Spleen (tissue), 11 donors: Measurements from ENCODE around the gene NKTR. TPM values are rescaled to one million over a fixed set of nuclear protein-coding genes. Genes with fewer than 3 reads are reported as not detected.

Source experiments
- DNase-seq: peaks from one replicate; pipeline ENCODE4 v3.0.0-alpha.2; 2020
- H3K27ac ChIP-seq, 8 donors: fragments of 200-600 bp; sonication (generic) in 7 of 8; 1 replicate in 4 of 8; 2 replicates in 4 of 8; pipeline versions ENCODE4 v1.5.0 to v1.8.0; 2016 to 2021; ENCODE audit warnings: inconsistent platforms in 4 of 8, mild to moderate bottlenecking in 4 of 8, moderate library complexity in 1 of 8
- H3K27me3 ChIP-seq, 7 donors: fragments of 200-600 bp; sonication (generic) in 6 of 7; replicated peaks in 1 of 7; 1 replicate in 4 of 7; 2 replicates in 3 of 7; pipeline versions ENCODE4 v1.5.0 to v1.8.0; 2016 to 2021; ENCODE audit warnings: inconsistent platforms in 3 of 7, mild to moderate bottlenecking in 1 of 7
- H3K36me3 ChIP-seq, 6 donors: fragments of 200-600 bp; sonication (generic) in 5 of 6; 1 replicate in 4 of 6; 2 replicates in 2 of 6; pipeline versions ENCODE4 v1.5.0 to v1.8.0; 2016 to 2021; ENCODE audit warnings: inconsistent platforms in 2 of 6
- H3K4me1 ChIP-seq, 6 donors: fragments of 200-600 bp; sonication (generic) in 5 of 6; 1 replicate in 3 of 6; 2 replicates in 3 of 6; pipeline versions ENCODE4 v1.5.0 to v1.8.0; 2016 to 2021; ENCODE audit warnings: inconsistent platforms in 3 of 6
- H3K4me3 ChIP-seq, 8 donors: fragments of 200-600 bp; sonication (generic) in 7 of 8; 1 replicate in 4 of 8; 2 replicates in 4 of 8; pipeline versions ENCODE4 v1.5.0 to v1.8.0; 2016 to 2021; ENCODE audit warnings: inconsistent platforms in 4 of 8, mild to moderate bottlenecking in 4 of 8, moderate library complexity in 2 of 8
- H3K9me3 ChIP-seq, 8 donors: fragments of 200-600 bp; sonication (generic) in 7 of 8; 1 replicate in 4 of 8; 2 replicates in 4 of 8; pipeline versions ENCODE4 v1.5.0 to v1.8.0; 2016 to 2021; ENCODE audit warnings: inconsistent platforms in 4 of 8
- CTCF ChIP-seq, 11 experiments: fragments of 200-600 bp in 7 of 11; fragments of 450-650 bp in 4 of 11; sonication (generic) in 4 of 11; IDR thresholded peaks in 8 of 11; conservative IDR thresholded peaks in 3 of 11; 1 replicate in 7 of 11; 2 replicates in 4 of 11; pipeline versions ENCODE4 v1.4.0 to v1.8.0; 2016 to 2021; ENCODE audit warnings: antibody characterized with exemption in 11 of 11, inconsistent platforms in 4 of 11, mild to moderate bottlenecking in 1 of 11
- POLR2A ChIP-seq, 3 donors: fragments of 450-650 bp; IDR thresholded peaks; one replicate each; pipeline ENCODE4 v1.5.1; 2017; ENCODE audit warnings: antibody characterized with exemption in 3 of 3, mild to moderate bottlenecking in 1 of 3
- POLR2AphosphoS5 ChIP-seq, 3 donors: sonication (generic); formaldehyde crosslinking; IDR thresholded peaks; one replicate each; pipeline ENCODE4 v1.5.1; 2017; ENCODE audit warnings: antibody characterized with exemption in 3 of 3
- WGBS, 5 donors: extraction: QIAGEN DNeasy Blood & Tissue Kit in 3 of 5; methylation state at CpG; one replicate each; pipeline versions ENCODE4 v1.1.5 to v1.1.7; 2013 to 2018; 5-methylcytosine and 5-hydroxymethylcytosine counted together
- intact Hi-C: fragments of 100-400 bp; cut with DNase I; formaldehyde crosslinking; loops from one replicate; pipeline ENCODE4 v1.15.0; 2023; ENCODE audit warnings: low total_unique reads
- polyA plus RNA-seq, 3 donors: library from polyadenylated mRNA; stranded (reverse); fragments of 200-250 nt; gene quantifications; one replicate each; pipeline ENCODE4 v1.2.1, GENCODE V29; 2013
- total RNA-seq, 7 donors: library from RNA; depleted of rRNA in 3 of 7; stranded (reverse); fragments of >200 nt in 3 of 7; fragmentation: NEBNext Ultra II Directional in 4 of 7; extraction: Animal tissue kit (Norgen Biotek cat#: 25700) in 4 of 7; gene quantifications; one replicate each; pipeline versions ENCODE4 v1.1.0 to v1.2.1, GENCODE V29; 2016 to 2021
- donor health status: healthy with polysubstance abuse.
- donor health status: DM: no; HTN: no; CAD: no; lungs with moderate emphysema.
- donor health status: DM: no; HTN: no; CAD: no.
- donor health status: Bipolar disorder and iron deficiency.
- donor health status: healthy.
- donor health status: DM: no; HTN: no; CAD: no.
- donor health status: DM: yes; HTN: yes; CAD: no.

The NKTR gene
- total and polyA plus RNA-seq, 10 donors = 19.9 to 258 (median 140) TPM

GRCh38 chr3:42589382-42590109, 10.9 kb upstream of the NKTR start:
- TF ChIP-seq POLR2A (IDR thresholded peaks at IDR 0.05) (no peak), POLR2AphosphoS5 (IDR thresholded peaks at IDR 0.05) (no peak), CTCF (IDR thresholded peaks at IDR 0.05 in 8 of 11, conservative IDR thresholded peaks at IDR 0.05 in 3 of 11) (no peak)
- Histone ChIP-seq H3K36me3 (peaks cover 0 to 28% (median 7%) of the 10 kb centered on the region in 6 donors), H3K27me3 (no peaks in the 10 kb centered on the region), H3K9me3 (no peaks in the 10 kb centered on the region), H3K27ac (peak overlapping the region in 7 of 8 donors; percentile 51 to 94 (median 91)), H3K4me3 (peak overlapping the region in 6 of 8 donors; percentile 47 to 84 (median 70)), H3K4me1 (peaks cover 15 to 42% (median 27%) of the 10 kb centered on the region in 6 donors)
- DNase-seq = peak; percentile 75
- intact Hi-C loops = no loop called here
- 87 to 96% (median 92%) methylated on average over 20 of the region's 20 CpGs for WGBS, 5 donors

- Histone ChIP-seq H3K4me3 (peak overlapping the region; percentile 47 to 84 (median 70)), H3K27me3 (no peaks in the 10 kb centered on the region), H3K9me3 (no peaks in the 10 kb centered on the region), H3K4me1 (peaks cover 15 to 42% (median 27%) of the 10 kb centered on the region in 6 donors), H3K27ac (peak overlapping the region; percentile 51 to 94 (median 90)), H3K36me3 (peaks cover 0 to 41% (median 14%) of the 10 kb centered on the region in 6 donors)
- 6 to 16% (median 12%) methylated on average over 37 to 44 of the region's 44 CpGs for WGBS, 5 donors
- peak; percentile 87 for DNase-seq
- TF ChIP-seq CTCF (IDR thresholded peaks at IDR 0.05 in 8 of 11, conservative IDR thresholded peaks at IDR 0.05 in 3 of 11) (no peak), POLR2A (IDR thresholded peaks at IDR 0.05) (no peak), POLR2AphosphoS5 (IDR thresholded peaks at IDR 0.05) (no peak)
- intact Hi-C loops = no loop called here
Measured at GRCh38 chr3:42590989-42591756, 9.3 kb upstream of the NKTR start.

- peak overlapping the region in 7 of 8 donors; percentile 47 to 84 (median 70) for H3K4me3 ChIP-seq
- no peak for TF ChIP-seq POLR2AphosphoS5 (IDR thresholded peaks at IDR 0.05)
- no peaks in the 10 kb centered on the region for H3K27me3 ChIP-seq
- DNase-seq = no peak
- intact Hi-C loops = no loop called here
- H3K27ac ChIP-seq = peak overlapping the region; percentile 51 to 94 (median 90)
- peaks cover 15 to 42% (median 27%) of the 10 kb centered on the region in 6 donors for H3K4me1 ChIP-seq
- peaks cover 0 to 47% (median 14%) of the 10 kb centered on the region in 6 donors for H3K36me3 ChIP-seq
- WGBS, 5 donors = 63 to 85% (median 72%) methylated on average over 4 of the region's 4 CpGs
- H3K9me3 ChIP-seq = no peaks in the 10 kb centered on the region
Measured at GRCh38 chr3:42591811-42592210, 8.7 kb upstream of the NKTR start.

- intact Hi-C loops = no loop called here
- TF ChIP-seq POLR2AphosphoS5 (IDR thresholded peaks at IDR 0.05) (no peak), CTCF (IDR thresholded peaks at IDR 0.05 in 8 of 11, conservative IDR thresholded peaks at IDR 0.05 in 3 of 11) (no peak), POLR2A (IDR thresholded peaks at IDR 0.05) (no peak)
- H3K27me3 ChIP-seq = no peaks in the 10 kb centered on the region
- peaks cover 0 to 52% (median 14%) of the 10 kb centered on the region in 6 donors for H3K36me3 ChIP-seq
- H3K4me3 ChIP-seq = no peak overlapping the region
- no peak overlapping the region for H3K27ac ChIP-seq
- 94 to 100% (median 96%) methylated on average over 1 of the region's 1 CpG for WGBS, 5 donors
- no peaks in the 10 kb centered on the region for H3K9me3 ChIP-seq
- DNase-seq = no peak
- H3K4me1 ChIP-seq = peaks cover 15 to 42% (median 27%) of the 10 kb centered on the region in 6 donors
Measured at GRCh38 chr3:42593635-42594034, 6.9 kb upstream of the NKTR start.
